HG02870 (cell line): ENCODE data around the gene EMC9.

Experiments
- ATAC-seq: cut with Tn5 transposase; IDR thresholded peaks from one replicate; pipeline ENCODE4 v1.9.1; 2021; ENCODE audit warnings: mild to moderate bottlenecking, moderate library complexity; ENCODE audit not compliant: unreplicated experiment

Gene EMC9

DNA sequence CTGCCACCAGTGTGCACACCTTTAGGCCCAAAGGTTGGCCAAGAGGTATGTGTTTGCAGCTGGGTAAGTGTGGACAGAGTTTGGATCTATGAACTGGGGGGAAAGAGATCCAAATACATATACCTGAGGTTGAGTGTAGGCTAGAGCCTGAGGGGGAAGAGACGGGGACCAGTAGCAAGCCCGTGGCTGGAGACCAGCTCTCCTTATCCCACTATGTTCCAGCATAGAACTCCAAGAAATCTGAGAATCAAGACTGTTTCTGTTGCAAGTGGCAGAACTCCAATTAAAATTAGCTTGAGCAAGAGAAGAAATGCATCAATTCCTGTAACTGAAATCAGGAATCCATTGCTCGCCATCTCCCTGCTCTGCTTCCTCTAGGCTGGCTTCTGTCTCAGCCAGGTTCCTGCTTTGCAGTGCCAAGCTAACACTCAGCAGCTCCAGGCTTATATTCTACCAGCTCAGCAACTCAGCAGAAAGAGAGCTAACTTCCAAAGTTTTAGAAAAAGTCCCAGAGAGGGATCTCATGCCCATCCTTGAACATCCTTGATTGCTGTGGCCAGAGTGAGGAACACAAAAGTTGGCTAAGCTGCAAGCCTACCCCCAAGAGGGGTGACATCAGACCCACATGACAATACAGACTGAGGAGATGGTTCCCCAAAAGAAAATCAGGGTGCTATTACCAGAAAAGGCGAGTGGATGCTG lies 48.7 kb downstream of the EMC9 start:
- no peak for ATAC-seq

DNA sequence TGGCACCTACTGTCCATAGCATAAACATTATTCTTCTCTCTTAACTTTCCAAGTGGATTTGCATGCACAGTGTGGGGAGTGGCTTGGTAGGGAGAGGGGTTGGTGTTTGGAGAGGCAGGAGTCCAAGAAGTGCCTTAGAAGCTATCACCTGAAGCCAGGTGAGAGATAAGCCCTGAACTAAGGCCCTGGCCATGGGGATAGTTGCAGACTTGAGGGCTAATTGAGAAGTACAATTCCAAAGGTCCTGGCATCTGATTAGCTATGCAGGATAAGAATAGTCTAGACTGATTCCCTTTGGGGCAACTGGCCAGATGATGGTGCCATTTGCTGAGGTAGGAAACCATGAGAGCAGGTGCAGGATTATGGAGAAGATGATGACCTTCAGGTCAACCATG lies 49.3 kb downstream of the EMC9 start:
- ATAC-seq, result no peak

DNA sequence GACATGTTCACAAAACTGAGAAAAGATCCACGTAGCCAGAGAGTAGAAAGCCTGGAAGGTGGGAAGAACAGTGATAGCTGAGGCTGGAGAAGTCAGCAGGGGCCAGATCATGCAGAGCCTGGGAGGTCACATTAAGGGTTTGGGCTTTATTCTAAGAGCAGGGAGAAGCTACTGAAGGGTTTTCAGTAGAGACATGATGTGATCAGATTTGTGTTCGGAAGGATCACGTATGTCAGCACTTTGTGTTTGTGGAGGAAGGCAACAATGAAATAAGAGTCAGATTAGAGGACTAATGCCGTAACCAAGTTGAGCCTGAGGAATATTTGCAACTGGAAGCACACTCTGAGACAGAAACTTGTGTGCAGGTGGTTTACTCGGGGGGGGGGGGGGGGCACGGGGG lies 51.5 kb downstream of the EMC9 start:
- ATAC-seq, result no peak
